WTC11 (cell line): Measurements from ENCODE around the gene MFSD11. TPM values are rescaled to one million over a fixed set of nuclear protein-coding genes. Genes with fewer than 3 reads are reported as not detected.

Source experiments
- ATAC-seq: fragments of 200-7000 bp; cut with Tn5 transposase; 2 replicates; pipeline ENCODE4 v1.10.0; 2021; ENCODE audit warnings: mild to moderate bottlenecking, moderate library complexity
- CTCF ChIA-PET: fragments of 300-600 bp; sonication (Branson Sonifier 250); formaldehyde crosslinking; loops from one replicate; lab custom pipeline; 2021; ENCODE audit warnings: antibody characterized with exemption; lab: Charles Lee
- POLR2A ChIA-PET: fragments of 350-600 bp; sonication (Branson Sonifier 250); formaldehyde crosslinking; loops from one replicate; lab custom pipeline; 2021; ENCODE audit warnings: antibody characterized with exemption; lab: Charles Lee
- DNase-seq: peaks from one replicate; pipeline ENCODE4 v3.0.0; 2021; ENCODE audit warnings: low spot score
- H3K27ac Mint-ChIP-seq: 2 replicates; pipeline ENCODE4 v1.8.0; 2021; ENCODE audit warnings: mixed read lengths
- H3K27me3 Mint-ChIP-seq: 2 replicates; pipeline ENCODE4 v1.8.0; 2021; ENCODE audit warnings: low read depth, mild to moderate bottlenecking, moderate library complexity, mixed read lengths
- H3K36me3 Mint-ChIP-seq: 2 replicates; pipeline ENCODE4 v1.8.0; 2021; ENCODE audit warnings: mixed read lengths
- H3K4me1 Mint-ChIP-seq: 2 replicates; pipeline ENCODE4 v1.8.0; 2022; ENCODE audit warnings: mixed read lengths
- H3K4me3 Mint-ChIP-seq: 2 replicates; pipeline ENCODE4 v1.8.0; 2021; ENCODE audit warnings: mild to moderate bottlenecking, moderate library complexity, mixed read lengths
- H3K9me3 Mint-ChIP-seq: 2 replicates; pipeline ENCODE4 v1.8.0; 2021; ENCODE audit warnings: mixed read lengths
- ARID4B ChIP-seq: sonication (generic); formaldehyde crosslinking; IDR thresholded peaks from 2 replicates; pipeline ENCODE4 v1.8.0; 2023; ENCODE audit warnings: missing genetic modification reagents, mild to moderate bottlenecking, borderline replicate concordance
- ATF6 ChIP-seq: sonication (generic); formaldehyde crosslinking; IDR thresholded peaks from 2 replicates; pipeline ENCODE4 v1.8.1; 2023; ENCODE audit warnings: mild to moderate bottlenecking, missing genetic modification reagents
- CREM ChIP-seq: sonication (generic); formaldehyde crosslinking; IDR thresholded peaks from 2 replicates; pipeline ENCODE4 v1.8.1; 2022; ENCODE audit warnings: mild to moderate bottlenecking, missing genetic modification reagents, moderate library complexity
- FOXJ3 ChIP-seq: sonication (generic); formaldehyde crosslinking; IDR thresholded peaks from 2 replicates; pipeline ENCODE4 v1.9.0; 2021; ENCODE audit warnings: missing genetic modification reagents, mild to moderate bottlenecking, borderline replicate concordance
- GABPB1 ChIP-seq: sonication (generic); formaldehyde crosslinking; IDR thresholded peaks from 2 replicates; pipeline ENCODE4 v1.8.1; 2023; ENCODE audit warnings: mild to moderate bottlenecking, missing genetic modification reagents
- GTF2I ChIP-seq: fragments of 250-450 bp; sonication (Bioruptor Pico); conservative IDR thresholded peaks from 2 replicates; pipeline ENCODE4 v1.4.0; 2021; ENCODE audit warnings: mild to moderate bottlenecking
- IRF2 ChIP-seq: sonication (generic); formaldehyde crosslinking; IDR thresholded peaks from 2 replicates; pipeline ENCODE4 v1.8.0; 2022; ENCODE audit warnings: low read depth, missing genetic modification reagents, borderline replicate concordance
- JAZF1 ChIP-seq: fragments of 250-450 bp; sonication (Bioruptor Pico); IDR thresholded peaks from 2 replicates; pipeline ENCODE4 v1.9.0; 2021; ENCODE audit warnings: moderate library complexity, mild to moderate bottlenecking, inconsistent platforms
- MLX ChIP-seq: sonication (generic); formaldehyde crosslinking; IDR thresholded peaks from 2 replicates; pipeline ENCODE4 v1.8.1; 2023; ENCODE audit warnings: mild to moderate bottlenecking, missing genetic modification reagents, moderate library complexity
- MXD4 ChIP-seq: fragments of 250-450 bp; sonication (Bioruptor Pico); IDR thresholded peaks from 2 replicates; pipeline ENCODE4 v1.8.0; 2021; ENCODE audit warnings: mild to moderate bottlenecking, moderate library complexity, borderline replicate concordance
- MYBL2 ChIP-seq: sonication (generic); formaldehyde crosslinking; IDR thresholded peaks from 2 replicates; pipeline ENCODE4 v1.8.1; 2023; ENCODE audit warnings: mild to moderate bottlenecking, moderate library complexity, missing genetic modification reagents
- RELA ChIP-seq: sonication (generic); formaldehyde crosslinking; IDR thresholded peaks from 2 replicates; pipeline ENCODE4 v1.8.1; 2022; ENCODE audit warnings: missing genetic modification reagents, mild to moderate bottlenecking, borderline replicate concordance
- SMAD4 ChIP-seq: sonication (generic); formaldehyde crosslinking; IDR thresholded peaks from 2 replicates; pipeline ENCODE4 v1.8.0; 2022; ENCODE audit warnings: mild to moderate bottlenecking, missing genetic modification reagents
- ZBTB21 ChIP-seq: sonication (generic); formaldehyde crosslinking; IDR thresholded peaks from 2 replicates; pipeline ENCODE4 v1.8.1; 2023; ENCODE audit warnings: mild to moderate bottlenecking, missing genetic modification reagents, borderline replicate concordance
- ZNF263 ChIP-seq: sonication (generic); formaldehyde crosslinking; IDR thresholded peaks from 2 replicates; pipeline ENCODE4 v1.8.1; 2022; ENCODE audit warnings: low read depth, mild to moderate bottlenecking, moderate library complexity, missing genetic modification reagents
- total RNA-seq: library from RNA; stranded (reverse); gene quantifications from 3 replicates; pipeline ENCODE4 v1.2.3, GENCODE V29; 2021

MFSD11 gene
- total RNA-seq, 1 experiment from 2014 or later, result 16.6 TPM

- POLR2A ChIA-PET, result interaction anchor here (1.5 kb wide), 1 partner anchor 20 kb away, joined by 4 read pairs; no protein-coding TSS in a partner anchor
- Mint-ChIP-seq H3K9me3 (no peaks in the 10 kb centered on the region), H3K27ac (no peak overlapping the region), H3K27me3 (no peaks in the 10 kb centered on the region), H3K4me3 (no peak overlapping the region), H3K4me1 (peaks cover 19% of the 10 kb centered on the region), H3K36me3 (no peaks in the 10 kb centered on the region)
- TF ChIP-seq GABPB1 (peak; percentile 22; the same call in 1 of the 2 replicates), IRF2 (CRISPR knock-in tag) (no peak), ARID4B (CRISPR knock-in tag) (no peak)
- CTCF ChIA-PET, result interaction anchor here (0.9 to 3.5 kb wide), 5 partner anchors 10 to 233 kb away, joined by 3 to 19 read pairs (median 6); no protein-coding TSS in a partner anchor
- no peak for DNase-seq
- ATAC-seq, result no peak
Observed at GRCh38 chr17:76691379-76692191, 46.3 kb upstream of the MFSD11 start.

- DNase-seq, result no peak
- no peak for TF ChIP-seq MYBL2 (CRISPR knock-in tag)
- TF ChIP-seq FOXJ3 (CRISPR knock-in tag), result no peak
- TF ChIP-seq SMAD4 (CRISPR knock-in tag), result no peak
- TF ChIP-seq JAZF1 (CRISPR knock-in tag), result no peak
- TF ChIP-seq MXD4 (CRISPR knock-in tag), result no peak
- no peak for TF ChIP-seq GTF2I (CRISPR knock-in tag)
- peaks cover 34% of the 10 kb centered on the region for H3K4me1 Mint-ChIP-seq
- no peak overlapping the region for H3K4me3 Mint-ChIP-seq
- no peaks in the 10 kb centered on the region for H3K9me3 Mint-ChIP-seq
- ATAC-seq, result no peak
- ChIA-PET CTCF (interaction anchor here (0.7 to 7.2 kb wide), 3 partner anchors 11 to 14 kb away, joined by 4 to 45 read pairs (median 43); partner anchors contain the start of gene MXRA7), POLR2A (no interaction called here)
- H3K27ac Mint-ChIP-seq, result 0 out of 2 replicates have a peak overlapping the region, but pooled peaks have one; percentile 23
- no peaks in the 10 kb centered on the region for H3K36me3 Mint-ChIP-seq
- no peaks in the 10 kb centered on the region for H3K27me3 Mint-ChIP-seq
Observed at GRCh38 chr17:76695059-76695831, 42.7 kb upstream of the MFSD11 start.

GRCh38 chr17:76696763-76697701, 40.9 kb upstream of the MFSD11 start:
- peak overlapping the region; percentile 34; the same call in 1 of the 2 replicates for H3K27ac Mint-ChIP-seq
- CTCF ChIA-PET, result interaction anchor here (0.8 to 7.2 kb wide), 9 partner anchors 8 to 359 kb away, joined by 3 to 45 read pairs (median 5); partner anchors contain the start of genes MXRA7 and PRCD
- no peak overlapping the region for H3K4me3 Mint-ChIP-seq

More at GRCh38 chr17:76696763-76697701, 40.9 kb upstream of the MFSD11 start:
- no peaks in the 10 kb centered on the region for H3K9me3 Mint-ChIP-seq
- H3K4me1 Mint-ChIP-seq, result peaks cover 51% of the 10 kb centered on the region
- DNase-seq (no peak), ATAC-seq (no peak)
- TF ChIP-seq GTF2I (CRISPR knock-in tag), result no peak
- TF ChIP-seq RELA (CRISPR knock-in tag), result no peak
- TF ChIP-seq ZNF263 (CRISPR knock-in tag), result no peak
- TF ChIP-seq ZBTB21 (CRISPR knock-in tag), result no peak
- TF ChIP-seq MLX (CRISPR knock-in tag), result no peak
- no peak for TF ChIP-seq ATF6 (CRISPR knock-in tag)
- TF ChIP-seq CREM (CRISPR knock-in tag), result no peak
- H3K36me3 Mint-ChIP-seq, result no peaks in the 10 kb centered on the region
- POLR2A ChIA-PET, result interaction anchor here (0.5 kb wide), 1 partner anchor 1303 kb away, joined by 6 read pairs; no protein-coding TSS in a partner anchor
- H3K27me3 Mint-ChIP-seq, result no peaks in the 10 kb centered on the region
